Natural killer cell (primary cell): ENCODE data around the gene RAB39A. TPM values are rescaled to one million over a fixed set of nuclear protein-coding genes. Genes with fewer than 3 reads are reported as not detected.
A peak's percentile ranks its signal among the peaks of the same experiment; 100 is the strongest.
"Not testable (repeated sequence)": the region's sequence is repeated elsewhere in the genome, so short reads cannot be mapped to it uniquely, and the experiment has no call there.

ENCODE experiments used
- ATAC-seq, 3 donors: fragments of 150-1000 bp in 2 of 3; fragments of 200-7000 bp in 1 of 3; cut with Tn5 transposase; 1 replicate in 1 of 3; 2 replicates in 2 of 3; pipeline ENCODE4 v1.10.0; 2021; ENCODE audit warnings: mild to moderate bottlenecking in 2 of 3, moderate library complexity in 2 of 3
- DNase-seq, 2 donors: peaks; one replicate each; pipeline versions ENCODE4 v3.0.0 to v3.0.0-alpha.2; 2013 to 2021; ENCODE audit warnings: mixed read lengths in 1 of 2
- H3K27ac ChIP-seq: one replicate; pipeline ENCODE4 v1.5.1; 2013; ENCODE audit warnings: mild to moderate bottlenecking, low read length
- H3K27me3 ChIP-seq: one replicate; pipeline ENCODE4 v1.6.1; 2013; ENCODE audit warnings: low read length; ENCODE audit not compliant: control insufficient read depth, insufficient read depth
- H3K36me3 ChIP-seq: one replicate; pipeline ENCODE4 v1.6.1; 2013; ENCODE audit warnings: low read length; ENCODE audit not compliant: control insufficient read depth, insufficient read depth
- H3K4me1 ChIP-seq: one replicate; pipeline ENCODE4 v1.6.1; 2013; ENCODE audit warnings: low read length; ENCODE audit not compliant: control insufficient read depth, insufficient read depth
- H3K4me3 ChIP-seq: one replicate; pipeline ENCODE4 v1.5.1; 2013; ENCODE audit warnings: low read length
- H3K9me3 ChIP-seq: one replicate; pipeline ENCODE4 v1.6.1; 2013; ENCODE audit warnings: low read length; ENCODE audit not compliant: control insufficient read depth, insufficient read depth
- H3K27ac Mint-ChIP-seq, 2 donors: one replicate each; pipeline ENCODE4 v1.8.0; 2022; ENCODE audit warnings: mild to moderate bottlenecking in 2 of 2, mixed read lengths in 2 of 2, moderate library complexity in 1 of 2
- H3K27me3 Mint-ChIP-seq, 2 donors: one replicate each; pipeline ENCODE4 v1.8.0; 2022; ENCODE audit warnings: low read depth in 2 of 2, mixed read lengths in 2 of 2
- H3K36me3 Mint-ChIP-seq: one replicate; pipeline ENCODE4 v1.8.0; 2022; ENCODE audit warnings: mixed read lengths
- H3K4me1 Mint-ChIP-seq, 2 donors: one replicate each; pipeline ENCODE4 v1.8.0; 2022; ENCODE audit warnings: mixed read lengths in 2 of 2
- H3K4me3 Mint-ChIP-seq: one replicate; pipeline ENCODE4 v1.8.0; 2022; ENCODE audit warnings: mild to moderate bottlenecking, moderate library complexity, mixed read lengths
- H3K9me3 Mint-ChIP-seq, 2 donors: one replicate each; pipeline ENCODE4 v1.8.0; 2022; ENCODE audit warnings: mixed read lengths in 2 of 2
- WGBS: methylation state at CpG from one replicate; pipeline ENCODE4 v1.1.7; 2013; ENCODE audit warnings: missing lambda C conversion rate; ENCODE audit not compliant: insufficient coverage; 5-methylcytosine and 5-hydroxymethylcytosine counted together
- intact Hi-C: fragments of 100-400 bp; cut with micrococcal nuclease; formaldehyde crosslinking; loops from one replicate; pipeline ENCODE4 v1.14.2; 2022
- total RNA-seq, 4 donors: library from RNA; stranded (reverse); fragments of 120-200 nt in 1 of 4; gene quantifications; one replicate each; pipeline versions ENCODE4 v1.2.3 to v1.2.4, GENCODE V29; 2013 to 2022
- TF ChIP-seq, protein P1 (sequence below): fragments of 200-600 bp; IDR thresholded peaks from one replicate; pipeline ENCODE4 v1.8.0; 2022; ENCODE audit warnings: antibody characterized with exemption

The RAB39A gene, protein sequence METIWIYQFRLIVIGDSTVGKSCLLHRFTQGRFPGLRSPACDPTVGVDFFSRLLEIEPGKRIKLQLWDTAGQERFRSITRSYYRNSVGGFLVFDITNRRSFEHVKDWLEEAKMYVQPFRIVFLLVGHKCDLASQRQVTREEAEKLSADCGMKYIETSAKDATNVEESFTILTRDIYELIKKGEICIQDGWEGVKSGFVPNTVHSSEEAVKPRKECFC
- under 1 TPM in 2 of 3 donors, not detected in 1; 0.14 to 0.20 TPM for total RNA-seq
- total RNA-seq (2013), result 1.8 TPM

DNA sequence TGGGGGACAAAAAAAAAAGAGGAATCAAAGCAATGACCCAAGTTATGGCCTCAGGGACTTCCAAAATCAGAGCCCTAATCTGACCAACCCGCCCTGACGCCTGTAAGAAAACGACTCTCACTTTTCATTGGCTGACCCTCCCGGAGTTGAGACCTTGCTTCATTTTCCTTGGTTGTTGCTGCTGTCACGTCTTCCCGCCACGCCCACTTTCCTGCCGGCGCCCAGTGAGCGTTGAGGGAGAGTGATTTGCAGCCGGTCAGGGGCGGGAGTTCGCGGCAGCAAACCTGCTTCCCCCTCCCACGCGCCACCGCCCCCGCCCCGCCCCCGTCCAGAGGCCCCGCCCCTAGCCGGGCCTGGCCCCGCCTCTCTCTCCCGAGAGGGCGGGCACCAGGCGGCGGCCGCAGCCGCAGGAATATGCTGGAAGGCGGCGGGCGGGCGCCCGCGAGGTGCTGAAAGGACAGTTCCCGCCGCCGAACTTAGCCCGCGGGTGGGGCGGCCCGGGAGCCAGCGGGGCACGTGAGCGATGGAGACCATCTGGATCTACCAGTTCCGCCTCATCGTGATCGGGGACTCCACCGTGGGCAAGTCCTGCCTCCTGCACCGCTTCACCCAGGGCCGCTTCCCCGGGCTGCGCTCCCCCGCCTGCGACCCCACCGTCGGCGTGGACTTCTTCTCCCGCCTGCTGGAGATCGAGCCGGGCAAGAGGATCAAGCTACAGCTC, at the start of gene RAB39A:
RAB39A (plus strand) TSS at position 403 of the 721 bp plus-strand sequence; CDS start at position 524, 121 bp downstream.
- ATAC-seq, result peak; percentile 80 to 85 (median 85)
- 2% methylated on average over 56 of the region's 61 CpGs for WGBS
- Mint-ChIP-seq H3K27me3 (peaks cover 14 to 23% of the 10 kb centered on the region in 2 donors), H3K4me1 (peaks cover 6 to 8% of the 10 kb centered on the region in 2 donors), H3K4me3 (peak within 1 kb of the TSS; percentile 86), H3K36me3 (no peaks in the 10 kb centered on the region), H3K27ac (peak within 1 kb of the TSS; percentile 56 to 85), H3K9me3 (no peaks in the 10 kb centered on the region)
- intact Hi-C loops, result no loop called here
- Histone ChIP-seq H3K4me1 (peaks cover 10% of the 10 kb centered on the region), H3K9me3 (no peaks in the 10 kb centered on the region), H3K27me3 (peaks cover 3% of the 10 kb centered on the region), H3K4me3 (peak within 1 kb of the TSS; percentile 38), H3K36me3 (no peaks in the 10 kb centered on the region), H3K27ac (no peak within 1 kb of the TSS)
- TF ChIP-seq, protein P1, sequence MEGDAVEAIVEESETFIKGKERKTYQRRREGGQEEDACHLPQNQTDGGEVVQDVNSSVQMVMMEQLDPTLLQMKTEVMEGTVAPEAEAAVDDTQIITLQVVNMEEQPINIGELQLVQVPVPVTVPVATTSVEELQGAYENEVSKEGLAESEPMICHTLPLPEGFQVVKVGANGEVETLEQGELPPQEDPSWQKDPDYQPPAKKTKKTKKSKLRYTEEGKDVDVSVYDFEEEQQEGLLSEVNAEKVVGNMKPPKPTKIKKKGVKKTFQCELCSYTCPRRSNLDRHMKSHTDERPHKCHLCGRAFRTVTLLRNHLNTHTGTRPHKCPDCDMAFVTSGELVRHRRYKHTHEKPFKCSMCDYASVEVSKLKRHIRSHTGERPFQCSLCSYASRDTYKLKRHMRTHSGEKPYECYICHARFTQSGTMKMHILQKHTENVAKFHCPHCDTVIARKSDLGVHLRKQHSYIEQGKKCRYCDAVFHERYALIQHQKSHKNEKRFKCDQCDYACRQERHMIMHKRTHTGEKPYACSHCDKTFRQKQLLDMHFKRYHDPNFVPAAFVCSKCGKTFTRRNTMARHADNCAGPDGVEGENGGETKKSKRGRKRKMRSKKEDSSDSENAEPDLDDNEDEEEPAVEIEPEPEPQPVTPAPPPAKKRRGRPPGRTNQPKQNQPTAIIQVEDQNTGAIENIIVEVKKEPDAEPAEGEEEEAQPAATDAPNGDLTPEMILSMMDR, result no peak
- peak; percentile 48 to 74 for DNase-seq

- H3K4me3 Mint-ChIP-seq, H3K9me3 Mint-ChIP-seq, H3K27me3 ChIP-seq, H3K27me3 Mint-ChIP-seq, DNase-seq, H3K4me1 ChIP-seq, H3K27ac ChIP-seq, H3K27ac Mint-ChIP-seq, H3K36me3 Mint-ChIP-seq, intact Hi-C loops, H3K36me3 ChIP-seq, H3K4me1 Mint-ChIP-seq, ATAC-seq, H3K4me3 ChIP-seq, H3K9me3 ChIP-seq: not testable (repeated sequence)
- WGBS, result 94% methylated on average over 9 of the region's 9 CpGs
Measured at GRCh38 chr11:107881471-107881870, 46.8 kb upstream of the RAB39A start.

GRCh38 chr11:107882095-107882820, 46.0 kb upstream of the RAB39A start:
- Histone ChIP-seq H3K36me3 (no peaks in the 10 kb centered on the region), H3K27me3 (no peaks in the 10 kb centered on the region), H3K9me3 (no peaks in the 10 kb centered on the region), H3K4me1 (no peaks in the 10 kb centered on the region), H3K27ac (no peak overlapping the region), H3K4me3 (no peak overlapping the region)
- H3K9me3 Mint-ChIP-seq, result no peaks in the 10 kb centered on the region
- TF ChIP-seq, protein P1, result no peak
- peaks cover 0 to 6% of the 10 kb centered on the region in 2 donors for H3K27me3 Mint-ChIP-seq
- H3K4me1 Mint-ChIP-seq, result no peaks in the 10 kb centered on the region
- H3K4me3 Mint-ChIP-seq, result no peak overlapping the region
- 98% methylated on average over 3 of the region's 3 CpGs for whole genome bisulfite sequencing
- no peaks in the 10 kb centered on the region for H3K36me3 Mint-ChIP-seq
- intact Hi-C loops, result no loop called here
- DNase-seq (no peak), ATAC-seq (no peak)
- H3K27ac Mint-ChIP-seq, result no peak overlapping the region

DNA sequence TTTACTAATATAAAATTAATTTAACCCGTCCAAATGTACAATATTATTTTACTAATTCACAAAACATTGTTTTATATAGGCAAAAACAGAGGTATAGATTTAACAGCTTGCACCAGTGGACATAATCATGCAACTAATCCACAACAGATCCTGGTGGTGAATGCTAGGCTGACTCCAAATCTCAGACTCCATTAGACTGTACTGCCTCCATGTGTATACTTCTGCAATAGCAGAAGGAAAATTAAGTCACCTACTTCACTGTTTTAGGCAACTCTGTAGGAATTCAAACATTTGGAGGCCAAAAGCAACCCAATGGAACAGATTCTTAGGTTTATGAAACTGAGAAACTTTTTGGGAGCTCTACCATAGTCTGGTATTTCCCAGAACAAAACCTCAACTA, 30.0 kb upstream of the RAB39A start:
- ATAC-seq (peak in 2 of 3 donors; percentile 40 to 44), DNase-seq (peak in 1 of 2 donors; percentile 50)
- no peaks in the 10 kb centered on the region for H3K27me3 ChIP-seq
- Mint-ChIP-seq H3K9me3 (no peaks in the 10 kb centered on the region), H3K4me3 (no peak overlapping the region), H3K4me1 (no peaks in the 10 kb centered on the region), H3K27me3 (peaks cover 0 to 10% of the 10 kb centered on the region in 2 donors), H3K36me3 (no peaks in the 10 kb centered on the region), H3K27ac (no peak overlapping the region)
- H3K27ac ChIP-seq, result no peak overlapping the region
- no CpG with 5 or more reads among the region's 1 CpG for WGBS
- no peaks in the 10 kb centered on the region for H3K4me1 ChIP-seq
- TF ChIP-seq, protein P1, result no peak
- H3K9me3 ChIP-seq, result no peaks in the 10 kb centered on the region
- intact Hi-C loops, result no loop called here
- no peaks in the 10 kb centered on the region for H3K36me3 ChIP-seq
- H3K4me3 ChIP-seq, result no peak overlapping the region
